Placental pericyte (primary cell): ENCODE results near the gene LIPE. TPM values are rescaled to one million over a fixed set of nuclear protein-coding genes. Genes with fewer than 3 reads are reported as not detected.

Experiments
- small RNA-seq: library from RNA; depleted of rRNA; stranded (forward); fragments of <200 nt; gene quantifications from one replicate; pipeline ENCODE3, GENCODE V24; 2012; ENCODE audit warnings: low replicate concordance
- total RNA-seq: library from RNA; depleted of rRNA; stranded (reverse); fragments of >200 nt; gene quantifications from 2 replicates; pipeline ENCODE4 v1.2.3, GENCODE V29; 2012

The LIPE gene
- 1.9 and 4.4 TPM in 2 replicates for total RNA-seq

DNA sequence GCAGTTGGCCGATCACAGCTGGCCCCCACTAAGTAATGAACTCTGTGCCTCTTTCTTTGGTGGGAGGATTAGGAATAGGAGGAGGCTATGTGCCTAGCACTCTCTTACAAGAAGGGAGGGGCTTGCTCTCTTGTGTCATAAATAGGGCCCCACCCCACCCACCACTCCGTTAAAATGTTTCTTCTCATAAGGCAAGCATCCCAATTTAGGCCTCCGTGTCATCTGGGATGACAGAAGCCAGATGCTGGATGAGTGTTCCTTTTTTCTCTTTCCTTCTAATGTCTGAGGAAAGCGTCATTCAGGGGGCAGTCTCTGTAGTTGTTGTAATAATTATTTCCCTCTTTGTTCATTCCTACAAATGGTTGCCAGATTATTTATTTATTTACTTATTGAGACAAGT lies at the start of gene LIPE:
Gene LIPE (minus strand): TSS at position 76 of the 400 bp plus-strand sequence. CDS start 239 bp downstream, outside the sequence.

GRCh38 chr19:42442833-42443232 lies 15.6 kb upstream of the LIPE start, which contains the start of gene CXCL17:
Gene CXCL17 (minus strand): TSS chr19:42442946. CDS start chr19:42442832, 114 bp downstream.

GRCh38 chr19:42389899-42390298 lies 37.3 kb downstream of the LIPE start, which contains the start of gene CNFN:
Gene CNFN (minus strand): TSS chr19:42390297. CDS start chr19:42389037, 1,260 bp downstream.

Small RNA genes lying within 50 kb of the gene (small RNA-seq; reads per million reads assigned to genes)
- gene RNU4-60P, result not detected

Other genes with a start within 250 kb of the LIPE start
- 29.2 and 39.0 TPM in 2 replicates for gene DEDD2, start 209.7 kb downstream of the LIPE start, total RNA-seq
- 18.2 and 23.0 TPM in 2 replicates for gene ZNF526, start 207.1 kb downstream of the LIPE start, total RNA-seq
- 23.2 and 33.4 TPM in 2 replicates for gene GSK3A, start 184.8 kb downstream of the LIPE start, total RNA-seq
- 19.5 and 39.9 TPM in 2 replicates for gene ERF, start 172.3 kb downstream of the LIPE start, total RNA-seq
- 38.5 and 41.5 TPM in 2 replicates for gene CIC, start 158.1 kb downstream of the LIPE start, total RNA-seq
- 0.22 and 0.86 TPM in 2 replicates for gene PRR19, start 125.3 kb downstream of the LIPE start, total RNA-seq
- 27.8 and 31.2 TPM in 2 replicates for gene PAFAH1B3, start 124.8 kb downstream of the LIPE start, total RNA-seq
- gene TMEM145, start 114.1 kb downstream of the LIPE start, total RNA-seq, result not detected in 2 replicates
- 17.0 and 24.1 TPM in 2 replicates for gene MEGF8, start 101.8 kb downstream of the LIPE start, total RNA-seq
- not detected in 2 replicates for gene CNFN, start 37.1 kb downstream of the LIPE start, total RNA-seq
- not detected in 2 replicates for gene CXCL17, start 15.6 kb upstream of the LIPE start, total RNA-seq
- not detected in 2 replicates for gene CEACAM1, start 101.1 kb upstream of the LIPE start, total RNA-seq
- gene CEACAM8, start 167.5 kb upstream of the LIPE start, total RNA-seq, result not detected in 2 replicates